Measurements from ENCODE around the gene PPP1R17.

The PPP1R17 gene

GRCh38 chr7:31741852-31742251 lies 54.8 kb downstream of the PPP1R17 start:
- H3K4me3 ChIP-seq (ENCODE audit: low read depth, low read length), result no peak overlapping the region
- TF ChIP-seq CTCF (IDR thresholded peaks at IDR 0.05; ENCODE audit: low read depth, low read length, missing control alignments), result no peak
- no peak for DNase-seq (ENCODE audit: low read depth)

- peak; percentile 34 for DNase-seq (ENCODE audit: low read depth)
- no peak overlapping the region for H3K4me3 ChIP-seq (ENCODE audit: low read depth, low read length)
- TF ChIP-seq CTCF (IDR thresholded peaks at IDR 0.05; ENCODE audit: low read depth, low read length, missing control alignments), result peak; percentile 81
Measured at GRCh38 chr7:31744294-31744874, 57.4 kb downstream of the PPP1R17 start.

GRCh38 chr7:31747553-31747952 lies 60.5 kb downstream of the PPP1R17 start:
- TF ChIP-seq CTCF (IDR thresholded peaks at IDR 0.05; ENCODE audit: low read depth, low read length, missing control alignments), result no peak
- no peak for DNase-seq (ENCODE audit: low read depth)
- no peak overlapping the region for H3K4me3 ChIP-seq (ENCODE audit: low read depth, low read length)

GRCh38 chr7:31748084-31748483 lies 61.1 kb downstream of the PPP1R17 start:
- TF ChIP-seq CTCF (IDR thresholded peaks at IDR 0.05; ENCODE audit: low read depth, low read length, missing control alignments), result no peak
- H3K4me3 ChIP-seq (ENCODE audit: low read depth, low read length), result no peak overlapping the region
- no peak for DNase-seq (ENCODE audit: low read depth)

- no peak overlapping the region for H3K4me3 ChIP-seq (ENCODE audit: low read depth, low read length)
- no peak for TF ChIP-seq CTCF (IDR thresholded peaks at IDR 0.05; ENCODE audit: low read depth, low read length, missing control alignments)
- DNase-seq (ENCODE audit: low read depth), result no peak
Measured at GRCh38 chr7:31751726-31752125, 64.7 kb downstream of the PPP1R17 start.
